ENCODE measurements around the gene OMD.

OMD gene

DNA sequence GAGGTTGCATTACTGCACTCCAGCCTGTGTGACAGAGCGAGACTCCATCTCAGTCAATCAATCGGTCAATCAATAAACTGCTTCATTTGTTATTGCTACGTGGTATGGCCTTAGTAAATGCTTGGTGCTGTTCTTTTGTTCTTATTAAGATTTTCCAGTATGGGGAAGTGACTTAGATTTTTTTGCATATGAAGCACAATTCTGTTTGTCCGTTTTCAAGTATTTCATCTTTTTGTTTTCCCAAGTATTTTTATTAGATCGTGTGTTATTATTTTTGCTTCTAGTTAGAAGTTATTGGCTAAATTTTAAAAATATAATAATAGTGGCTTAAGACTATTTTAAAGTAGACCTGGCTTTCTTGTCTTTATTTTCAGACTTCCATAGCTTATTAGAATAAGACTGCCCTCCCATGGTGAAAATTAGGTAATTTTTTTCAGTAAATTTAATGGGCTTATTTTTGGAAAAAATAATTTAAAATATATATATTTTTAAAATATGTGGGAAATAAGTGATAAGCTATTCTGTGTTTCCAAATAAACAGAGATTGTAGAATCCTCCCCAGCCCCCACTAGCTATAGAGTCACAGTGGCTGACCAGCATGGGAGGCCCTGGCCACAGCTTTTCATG lies 14.7 kb upstream of the OMD start:
- H3K27ac ChIP-seq, result no peak overlapping the region
- in situ Hi-C loops (cut with HindIII; ENCODE audit: low pct_ligation_motif_present, low sequenced_read_pairs), result no loop called here
- TF ChIP-seq, protein P1, sequence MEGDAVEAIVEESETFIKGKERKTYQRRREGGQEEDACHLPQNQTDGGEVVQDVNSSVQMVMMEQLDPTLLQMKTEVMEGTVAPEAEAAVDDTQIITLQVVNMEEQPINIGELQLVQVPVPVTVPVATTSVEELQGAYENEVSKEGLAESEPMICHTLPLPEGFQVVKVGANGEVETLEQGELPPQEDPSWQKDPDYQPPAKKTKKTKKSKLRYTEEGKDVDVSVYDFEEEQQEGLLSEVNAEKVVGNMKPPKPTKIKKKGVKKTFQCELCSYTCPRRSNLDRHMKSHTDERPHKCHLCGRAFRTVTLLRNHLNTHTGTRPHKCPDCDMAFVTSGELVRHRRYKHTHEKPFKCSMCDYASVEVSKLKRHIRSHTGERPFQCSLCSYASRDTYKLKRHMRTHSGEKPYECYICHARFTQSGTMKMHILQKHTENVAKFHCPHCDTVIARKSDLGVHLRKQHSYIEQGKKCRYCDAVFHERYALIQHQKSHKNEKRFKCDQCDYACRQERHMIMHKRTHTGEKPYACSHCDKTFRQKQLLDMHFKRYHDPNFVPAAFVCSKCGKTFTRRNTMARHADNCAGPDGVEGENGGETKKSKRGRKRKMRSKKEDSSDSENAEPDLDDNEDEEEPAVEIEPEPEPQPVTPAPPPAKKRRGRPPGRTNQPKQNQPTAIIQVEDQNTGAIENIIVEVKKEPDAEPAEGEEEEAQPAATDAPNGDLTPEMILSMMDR (IDR thresholded peaks at IDR 0.05; ENCODE audit: low read depth, low read length, missing control alignments), result no peak
- no peaks in the 10 kb centered on the region for H3K27me3 ChIP-seq (replicated peaks)
- no peaks in the 10 kb centered on the region for H3K36me3 ChIP-seq (replicated peaks)
- DNase-seq, result no peak
- H3K4me3 ChIP-seq (ENCODE audit: low read depth, low read length), result no peak overlapping the region

DNA sequence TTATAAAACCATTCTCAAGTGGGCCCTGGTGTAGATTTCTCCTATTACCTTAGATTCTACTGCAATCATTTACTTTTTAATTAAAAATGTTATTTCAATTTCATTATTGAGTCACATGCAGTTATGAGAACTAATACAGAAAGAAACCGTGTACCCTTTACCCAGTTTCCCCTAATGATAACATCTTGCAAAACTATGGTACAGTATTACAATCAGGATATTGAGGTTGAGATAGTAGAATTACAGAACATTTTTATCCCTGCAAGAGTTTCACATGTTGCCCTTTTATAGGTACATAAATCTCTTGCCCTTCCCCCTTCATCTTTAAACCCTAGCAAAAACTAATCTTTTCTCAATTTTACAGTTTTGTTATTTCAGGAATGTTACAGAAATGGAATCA lies 11.0 kb upstream of the OMD start:
- Histone ChIP-seq H3K27me3 (replicated peaks) (no peaks in the 10 kb centered on the region), H3K27ac (no peak overlapping the region), H3K4me3 (ENCODE audit: low read depth, low read length) (no peak overlapping the region), H3K36me3 (replicated peaks) (no peaks in the 10 kb centered on the region)
- no peak for DNase-seq
- TF ChIP-seq, protein P1 (IDR thresholded peaks at IDR 0.05; ENCODE audit: low read depth, low read length, missing control alignments), result no peak
- in situ Hi-C loops (cut with HindIII; ENCODE audit: low pct_ligation_motif_present, low sequenced_read_pairs), result no loop called here

DNA sequence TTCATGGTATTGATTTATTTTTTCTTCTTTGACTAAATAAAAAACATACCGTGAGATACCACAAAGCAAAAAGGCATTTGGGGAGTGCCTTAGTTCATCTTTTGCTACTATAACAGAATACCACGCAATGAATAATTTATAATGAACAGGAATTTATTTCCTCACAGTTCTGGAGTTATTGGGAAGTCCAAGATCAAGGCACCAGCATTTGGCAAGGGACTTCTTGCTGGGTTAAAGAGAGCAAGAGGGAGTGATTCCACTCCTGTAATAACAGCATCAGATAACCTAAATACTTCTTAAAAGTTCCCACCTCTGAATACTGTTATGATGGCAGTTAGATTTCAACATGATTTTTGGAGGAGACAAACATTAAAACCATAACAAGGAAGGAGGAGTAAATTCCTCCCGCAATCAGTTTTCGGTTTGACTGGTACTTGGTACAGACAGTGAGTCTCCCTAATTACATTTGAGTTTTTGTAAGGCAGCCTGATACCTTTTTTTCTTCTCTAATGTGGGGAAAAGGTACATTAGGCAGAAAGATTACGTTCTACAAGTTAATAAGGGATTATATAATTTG lies 8.8 kb upstream of the OMD start:
- H3K27me3 ChIP-seq (replicated peaks), result no peaks in the 10 kb centered on the region
- H3K27ac ChIP-seq, result no peak overlapping the region
- TF ChIP-seq, protein P1 (IDR thresholded peaks at IDR 0.05; ENCODE audit: low read depth, low read length, missing control alignments), result no peak
- no peaks in the 10 kb centered on the region for H3K36me3 ChIP-seq (replicated peaks)
- in situ Hi-C loops (cut with HindIII; ENCODE audit: low pct_ligation_motif_present, low sequenced_read_pairs), result no loop called here
- no peak overlapping the region for H3K4me3 ChIP-seq (ENCODE audit: low read depth, low read length)
- DNase-seq, result no peak

DNA sequence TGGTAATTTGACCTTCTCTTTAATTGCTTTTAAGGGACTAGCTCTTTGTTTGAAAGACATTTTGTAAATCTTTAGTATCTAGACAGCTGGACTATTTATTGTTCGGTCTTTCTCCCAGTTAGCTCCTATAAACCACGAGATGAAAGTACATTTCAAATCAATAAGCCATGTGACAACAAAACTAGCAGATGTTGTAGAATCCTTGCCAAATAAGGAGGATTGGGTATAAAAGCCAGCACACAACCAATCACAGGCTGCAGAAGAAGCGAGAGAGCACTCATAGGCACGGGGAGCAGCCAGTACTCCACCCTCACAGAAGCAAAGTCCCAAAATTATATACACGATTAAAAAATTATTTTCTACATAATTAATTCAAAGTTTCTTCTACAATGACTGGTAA lies 8.1 kb upstream of the OMD start:
- no peaks in the 10 kb centered on the region for H3K36me3 ChIP-seq (replicated peaks)

DNA sequence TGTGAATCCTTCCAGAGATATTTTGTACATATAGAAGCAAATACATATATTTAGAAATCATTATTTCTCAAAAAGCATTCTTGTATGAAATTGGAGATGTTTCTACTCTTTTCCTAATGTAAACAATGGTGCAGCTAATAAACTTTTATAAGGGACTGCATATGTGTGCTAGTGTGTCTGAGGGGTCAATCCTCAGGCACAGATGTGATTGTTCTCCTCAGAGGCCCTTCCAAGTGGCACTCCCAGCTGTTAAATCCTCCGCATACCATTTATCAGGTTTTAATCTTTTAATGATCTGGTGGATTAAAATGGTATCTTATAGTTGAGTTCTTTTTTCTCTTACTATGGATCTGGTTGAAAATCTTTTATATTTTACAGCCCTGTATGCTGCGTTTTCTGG lies 5.6 kb upstream of the OMD start:
- in situ Hi-C loops (cut with HindIII; ENCODE audit: low pct_ligation_motif_present, low sequenced_read_pairs), result no loop called here

More for the DNA sequence above, 8.1 kb upstream of the OMD start:
- DNase-seq, result no peak
- Histone ChIP-seq H3K4me3 (ENCODE audit: low read depth, low read length) (no peak overlapping the region), H3K27me3 (replicated peaks) (no peaks in the 10 kb centered on the region), H3K27ac (no peak overlapping the region)
- in situ Hi-C loops (cut with HindIII; ENCODE audit: low pct_ligation_motif_present, low sequenced_read_pairs), result no loop called here
- TF ChIP-seq, protein P1 (IDR thresholded peaks at IDR 0.05; ENCODE audit: low read depth, low read length, missing control alignments), result no peak

More for the DNA sequence above, 5.6 kb upstream of the OMD start:
- H3K36me3 ChIP-seq (replicated peaks), result no peaks in the 10 kb centered on the region
- no peak overlapping the region for H3K4me3 ChIP-seq (ENCODE audit: low read depth, low read length)
- no peak for DNase-seq
- no peak overlapping the region for H3K27ac ChIP-seq
- TF ChIP-seq, protein P1 (IDR thresholded peaks at IDR 0.05; ENCODE audit: low read depth, low read length, missing control alignments), result no peak
- no peaks in the 10 kb centered on the region for H3K27me3 ChIP-seq (replicated peaks)

Data from brain microvascular endothelial cell (primary cell).